GM12864 (cell line): Measurements from ENCODE around the gene HOTAIR.

ENCODE experiments used
- DNase-seq: peaks from one replicate; pipeline ENCODE4 v3.0.0-alpha.2; 2011; ENCODE audit warnings: low read depth
- H3K4me3 ChIP-seq: 2 replicates; pipeline ENCODE4 v1.5.1; 2011; ENCODE audit warnings: mild to moderate bottlenecking, low read depth, low read length, control low read depth
- TF ChIP-seq, protein P1 (sequence below): IDR thresholded peaks from 2 replicates; pipeline ENCODE4 v1.5.1; 2011; ENCODE audit warnings: low read depth, mild to moderate bottlenecking, moderate library complexity, low read length, control low read depth, inconsistent platforms; ENCODE audit errors: missing control alignments

Gene HOTAIR

DNA sequence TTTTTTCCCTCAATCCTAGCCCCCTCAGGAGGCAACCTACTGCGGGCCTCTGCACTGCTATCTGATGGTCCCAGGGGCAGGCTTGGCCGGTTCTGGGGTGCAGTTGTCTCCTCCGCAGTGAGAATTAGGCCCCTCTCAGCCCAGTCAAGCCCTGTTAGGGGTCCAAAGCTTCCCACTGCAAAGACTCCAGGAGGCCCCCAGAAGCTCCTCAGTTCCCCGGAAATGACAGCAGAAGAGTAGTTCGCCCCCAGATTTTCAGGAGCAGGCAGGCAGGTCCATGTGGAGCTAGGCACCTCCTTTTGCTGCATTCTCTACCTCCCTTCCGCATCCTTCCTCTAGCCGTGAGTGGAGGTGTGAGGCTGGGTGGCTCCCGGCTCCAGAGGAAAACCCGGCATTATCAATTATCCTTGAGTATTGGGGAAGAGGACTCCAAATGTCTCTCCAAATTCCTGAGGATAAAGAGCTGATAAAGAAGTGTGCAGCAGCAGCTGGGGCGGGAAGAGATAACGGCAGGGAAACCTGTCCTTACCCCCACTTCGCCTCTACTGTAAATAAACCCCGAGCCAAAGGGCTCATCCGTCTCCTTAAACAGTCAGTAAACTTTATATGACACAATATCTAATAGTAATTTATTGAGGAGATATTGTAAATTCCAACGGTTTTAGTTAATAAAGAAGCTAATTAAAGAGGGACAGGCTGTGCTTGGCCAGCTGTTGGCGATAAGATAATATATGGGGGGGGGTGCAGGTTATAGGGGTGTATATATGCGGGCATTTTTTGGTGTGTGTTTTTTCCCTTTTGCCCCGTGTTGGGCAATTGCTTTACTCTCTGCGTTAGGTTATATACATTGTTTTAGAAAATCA lies 20.7 kb downstream of the HOTAIR start:
- TF ChIP-seq, protein P1, sequence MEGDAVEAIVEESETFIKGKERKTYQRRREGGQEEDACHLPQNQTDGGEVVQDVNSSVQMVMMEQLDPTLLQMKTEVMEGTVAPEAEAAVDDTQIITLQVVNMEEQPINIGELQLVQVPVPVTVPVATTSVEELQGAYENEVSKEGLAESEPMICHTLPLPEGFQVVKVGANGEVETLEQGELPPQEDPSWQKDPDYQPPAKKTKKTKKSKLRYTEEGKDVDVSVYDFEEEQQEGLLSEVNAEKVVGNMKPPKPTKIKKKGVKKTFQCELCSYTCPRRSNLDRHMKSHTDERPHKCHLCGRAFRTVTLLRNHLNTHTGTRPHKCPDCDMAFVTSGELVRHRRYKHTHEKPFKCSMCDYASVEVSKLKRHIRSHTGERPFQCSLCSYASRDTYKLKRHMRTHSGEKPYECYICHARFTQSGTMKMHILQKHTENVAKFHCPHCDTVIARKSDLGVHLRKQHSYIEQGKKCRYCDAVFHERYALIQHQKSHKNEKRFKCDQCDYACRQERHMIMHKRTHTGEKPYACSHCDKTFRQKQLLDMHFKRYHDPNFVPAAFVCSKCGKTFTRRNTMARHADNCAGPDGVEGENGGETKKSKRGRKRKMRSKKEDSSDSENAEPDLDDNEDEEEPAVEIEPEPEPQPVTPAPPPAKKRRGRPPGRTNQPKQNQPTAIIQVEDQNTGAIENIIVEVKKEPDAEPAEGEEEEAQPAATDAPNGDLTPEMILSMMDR: no peak
- DNase-seq: no peak

DNA sequence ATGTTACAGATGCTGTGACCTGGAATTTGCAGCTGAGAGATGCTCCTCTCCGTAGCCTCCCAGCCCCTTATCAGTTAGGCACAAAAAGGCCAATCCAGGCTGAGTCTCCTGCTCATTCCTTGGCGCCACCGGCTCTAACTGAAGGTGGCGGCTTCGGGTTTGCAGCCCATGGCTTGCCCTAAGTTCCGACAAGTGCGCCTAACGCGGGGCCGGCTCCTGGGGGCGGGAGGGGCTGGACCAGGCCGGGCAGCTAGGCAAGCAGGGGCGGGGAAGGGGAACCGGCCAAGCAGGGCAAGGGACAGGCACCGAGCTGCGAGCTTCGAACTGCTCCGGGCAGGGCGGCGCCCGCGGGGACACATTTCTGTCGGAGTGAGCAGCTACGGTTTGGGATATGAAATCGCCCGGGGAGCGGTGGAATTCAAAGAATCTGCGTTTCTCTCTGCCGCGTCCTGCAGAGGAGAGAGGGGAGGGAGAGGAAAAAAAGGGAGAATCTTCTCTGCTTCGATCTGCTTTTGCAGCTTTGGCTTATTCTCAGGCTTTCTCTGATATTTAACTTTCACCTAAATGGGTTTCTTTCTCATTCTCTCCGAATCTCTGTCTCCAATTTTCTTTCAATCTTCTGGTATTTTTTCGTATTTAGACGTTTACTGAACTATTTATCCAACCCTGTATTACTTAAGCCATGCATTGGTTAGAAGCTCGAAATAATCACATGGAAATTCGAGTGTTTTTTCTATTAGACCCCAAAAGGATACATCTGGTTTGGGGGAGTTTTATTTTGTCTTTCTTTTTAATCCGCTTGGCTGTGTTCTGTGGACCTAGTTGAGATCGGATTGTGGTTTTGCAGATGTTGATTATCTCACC lies 21.7 kb downstream of the HOTAIR start:
- DNase-seq: no peak
- no peak overlapping the region for H3K4me3 ChIP-seq
- TF ChIP-seq, protein P1: no peak

More for the DNA sequence above, 20.7 kb downstream of the HOTAIR start:
- no peak overlapping the region for H3K4me3 ChIP-seq

DNA sequence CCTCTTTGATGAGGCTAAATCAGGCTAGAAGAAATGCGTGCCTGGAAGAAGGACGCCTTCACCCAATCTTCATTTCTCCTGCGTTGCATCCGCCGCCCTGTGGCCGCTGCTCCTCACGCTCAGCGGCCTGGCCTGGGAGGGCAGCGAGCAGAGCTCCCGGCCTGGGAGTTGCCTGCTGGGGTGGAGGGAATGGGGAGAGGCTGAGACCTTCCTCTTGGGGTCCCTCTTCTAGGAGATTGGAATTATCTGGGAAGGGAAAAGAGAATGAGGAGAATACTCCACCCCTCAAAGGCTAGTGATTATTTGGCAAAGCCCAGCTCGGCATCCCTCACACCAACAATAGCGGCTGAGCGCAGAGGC lies 22.4 kb downstream of the HOTAIR start:
- H3K4me3 ChIP-seq: no peak overlapping the region
- TF ChIP-seq, protein P1: no peak
- no peak for DNase-seq

DNA sequence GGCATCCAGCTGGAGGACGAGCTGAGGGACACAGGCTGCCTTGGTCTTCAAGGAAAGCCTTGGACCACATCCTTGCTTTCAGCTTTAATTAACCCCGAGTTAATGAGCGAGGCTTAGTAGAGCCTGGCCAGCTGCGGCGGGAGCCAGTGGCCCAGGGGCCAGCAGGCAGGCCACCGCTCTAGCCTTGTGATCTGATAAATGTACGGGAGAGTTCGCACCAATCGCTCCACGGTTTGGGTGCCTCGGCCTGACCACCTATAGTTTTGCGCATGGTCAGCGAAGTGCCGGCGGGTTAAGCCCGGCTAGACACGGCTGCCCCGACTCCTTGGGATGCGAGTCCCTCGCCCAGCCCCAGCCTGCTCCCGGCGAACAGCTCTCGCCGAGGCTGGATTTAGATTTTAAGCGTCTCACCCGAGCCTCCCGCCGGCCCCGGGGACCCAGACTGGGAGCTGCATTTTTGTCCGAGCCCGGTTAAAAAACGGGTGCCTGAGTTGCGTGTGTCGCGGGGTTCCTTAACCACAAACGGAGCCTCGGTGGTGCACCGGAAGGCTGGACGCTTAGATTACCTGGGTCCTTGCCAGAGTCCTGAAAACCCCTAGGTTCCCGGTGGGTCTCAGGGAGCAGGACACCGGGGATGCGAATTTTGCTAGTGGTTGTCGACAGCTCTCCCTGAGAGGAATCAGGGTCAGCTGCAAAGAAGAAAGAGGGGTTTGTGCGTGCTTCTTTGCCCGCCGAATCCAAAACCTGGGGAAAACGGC lies 23.0 kb downstream of the HOTAIR start:
- no peak for DNase-seq
- no peak overlapping the region for H3K4me3 ChIP-seq
- TF ChIP-seq, protein P1: no peak

DNA sequence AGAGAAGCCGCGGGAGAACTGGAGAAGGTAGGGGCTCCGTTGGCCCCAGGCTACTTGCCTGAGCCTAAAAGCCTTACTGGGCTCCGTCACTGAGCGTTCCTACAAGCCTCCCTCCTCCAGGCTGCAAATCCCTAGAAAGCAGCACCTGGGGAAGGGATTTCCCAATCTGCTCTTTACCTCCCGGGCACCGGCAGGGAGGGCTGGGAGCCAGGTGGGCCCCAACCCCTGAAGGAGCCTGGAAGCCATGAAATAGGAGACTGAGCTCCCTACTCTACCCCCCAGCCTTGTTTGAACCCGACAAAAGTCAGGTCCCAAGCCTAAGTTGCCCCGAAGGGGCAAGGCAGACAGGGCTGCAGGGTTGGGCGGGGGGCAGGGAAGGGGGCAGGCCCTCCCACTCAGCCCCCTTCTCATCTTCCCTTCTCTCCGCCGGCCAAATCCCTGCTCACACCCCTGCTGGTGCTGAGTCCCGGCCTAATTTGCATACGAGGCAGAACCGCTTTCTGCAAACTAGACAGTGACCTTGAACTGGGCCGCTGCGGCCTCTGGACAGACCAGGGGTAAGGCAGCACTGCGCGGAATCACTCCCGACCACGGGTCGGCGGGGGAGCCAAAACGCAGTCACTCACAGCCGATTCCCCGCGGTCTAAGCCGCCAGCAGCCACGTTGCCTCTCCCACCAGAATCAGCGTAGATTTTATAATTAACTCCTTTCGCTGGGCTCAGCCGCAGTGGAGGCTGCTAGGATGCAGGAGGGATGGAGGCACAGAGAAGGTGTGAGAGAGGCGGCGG lies 23.8 kb downstream of the HOTAIR start:
- no peak overlapping the region for H3K4me3 ChIP-seq
- no peak for DNase-seq
- TF ChIP-seq, protein P1: no peak

DNA sequence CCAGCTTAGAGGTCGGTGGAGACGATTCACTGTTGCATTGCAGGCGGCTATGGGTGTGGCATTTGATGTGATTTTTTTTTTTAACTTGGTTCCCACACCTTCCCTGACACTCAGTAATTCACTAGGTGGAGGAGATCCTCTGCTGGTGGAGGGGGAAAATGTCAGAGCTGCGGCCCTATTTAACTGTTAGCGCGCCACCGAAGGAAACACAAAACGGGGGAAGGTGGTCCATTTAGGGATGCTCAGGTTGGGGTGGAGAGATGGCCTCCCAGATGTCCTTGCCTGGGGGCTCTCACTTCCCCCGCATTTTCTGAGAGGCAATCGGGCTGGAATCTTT lies 24.3 kb downstream of the HOTAIR start:
- TF ChIP-seq, protein P1: no peak
- H3K4me3 ChIP-seq: no peak overlapping the region
- DNase-seq: no peak
